ENCODE results near the gene ZNF84. TPM values are rescaled to one million over a fixed set of nuclear protein-coding genes. Genes with fewer than 3 reads are reported as not detected.

Gene ZNF84
- total and polyA plus RNA-seq, 10 of the 15 experiments (the other 5 are each of a cell fraction or from before 2014, with no cell fraction given): 10.4 to 35.3 (median 16.6) TPM

DNA sequence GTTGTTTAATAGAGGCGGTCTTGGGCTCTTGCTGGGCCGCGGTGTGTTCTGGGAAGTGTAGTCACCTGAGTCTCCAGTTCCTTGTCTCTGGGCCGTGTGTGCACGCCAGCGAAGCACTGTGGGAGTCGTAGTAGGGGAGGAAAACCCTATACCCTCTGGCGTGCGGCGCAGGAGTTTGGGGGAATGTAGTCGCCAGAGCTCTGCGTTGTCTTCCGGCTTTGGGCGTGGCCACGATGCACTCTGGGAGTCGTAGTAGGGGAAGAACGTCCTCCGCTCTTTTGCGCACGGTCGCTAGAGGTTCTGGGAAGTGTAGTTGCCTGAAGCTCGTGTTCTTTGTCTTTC is 42.7 kb downstream of the ZNF84 start:
- H4K20me1 ChIP-seq (ENCODE audit: control insufficient read depth, insufficient read depth): no peaks in the 10 kb centered on the region
- peak overlapping the region; percentile 83 for H2AFZ ChIP-seq (ENCODE audit: control insufficient read depth, low read depth, low read length)
- POLR2A ChIA-PET: no interaction called here
- FAIRE-seq (peak; percentile 99), ATAC-seq (peak; percentile 90), DNase-seq (ENCODE audit: low read depth, low spot score) (peak; percentile 96)
- H3K9ac ChIP-seq (ENCODE audit: control insufficient read depth, insufficient read depth, low read length): peak overlapping the region; percentile 88
- peaks cover 6% of the 10 kb centered on the region for H3K79me2 ChIP-seq (ENCODE audit: control insufficient read depth, insufficient read depth, low read length)
- H3K36me3 ChIP-seq (ENCODE audit: control insufficient read depth in 2 of 2, insufficient read depth in 2 of 2, low read length in 1 of 2): peaks cover 0 to 12% of the 10 kb centered on the region in 2 experiments; a peak in 2 of 4 replicates
- CTCF ChIA-PET: interaction anchor here (0.5 to 2.5 kb wide), 3 partner anchors 11 to 101 kb away, joined by 3 to 12 read pairs (median 3); partner anchors contain the start of gene ZNF268
- WGBS (ENCODE audit: insufficient coverage, insufficient replicate concordance, low lambda C conversion rate, missing lambda C conversion rate): 2% methylated on average over 22 of the region's 22 CpGs
- SMC1A ChIA-PET (ENCODE audit: uncharacterized antibody, unreplicated experiment): interaction anchor here (0.7 to 2.4 kb wide), 5 partner anchors 39 to 101 kb away, joined by 3 to 12 read pairs (median 3); partner anchors contain the start of genes ZNF26 and ZNF268
- H3K27me3 ChIP-seq (replicated peaks in 1 of 2; ENCODE audit: control insufficient read depth in 2 of 2, insufficient read depth in 2 of 2, low read length in 1 of 2): no peaks in the 10 kb centered on the region
- peaks cover 44% of the 10 kb centered on the region for H3K9me3 ChIP-seq (replicated peaks; ENCODE audit: control insufficient read depth, insufficient read depth, low read length)
- peak overlapping the region; percentile 81 for H3K4me3 ChIP-seq
- no peaks in the 10 kb centered on the region for H3K4me1 ChIP-seq (ENCODE audit: control insufficient read depth, insufficient read depth, low read length)
- H3K27ac ChIP-seq (ENCODE audit: control insufficient read depth, insufficient read depth): peak overlapping the region; percentile 93
- RAD21 ChIA-PET (ENCODE audit: unreplicated experiment): interaction anchor here (0.8 to 2.0 kb wide), 4 partner anchors 93 to 251 kb away, joined by 3 to 8 read pairs (median 4); partner anchors contain the start of genes GOLGA3, ZNF26, ZNF268 and ZNF605
- BruUV-seq (replicated peaks): TSS peak; percentile 93
- in situ Hi-C loops (cut with MboI): loop anchor here (5.0 kb wide), 1 partner anchor 93 kb away; the partner anchor contains the start of gene ZNF26
- intact Hi-C loops (cut with micrococcal nuclease; ENCODE audit: unreplicated experiment): loop anchor here (1.0 to 5.0 kb wide), 6 partner anchors 43 to 318 kb away; partner anchors contain the start of genes ANKLE2, ZNF10, ZNF26 and ZNF268
- peak overlapping the region; percentile 67 for H3K4me2 ChIP-seq (ENCODE audit: control insufficient read depth, insufficient read depth)
- TF ChIP-seq, protein P1, sequence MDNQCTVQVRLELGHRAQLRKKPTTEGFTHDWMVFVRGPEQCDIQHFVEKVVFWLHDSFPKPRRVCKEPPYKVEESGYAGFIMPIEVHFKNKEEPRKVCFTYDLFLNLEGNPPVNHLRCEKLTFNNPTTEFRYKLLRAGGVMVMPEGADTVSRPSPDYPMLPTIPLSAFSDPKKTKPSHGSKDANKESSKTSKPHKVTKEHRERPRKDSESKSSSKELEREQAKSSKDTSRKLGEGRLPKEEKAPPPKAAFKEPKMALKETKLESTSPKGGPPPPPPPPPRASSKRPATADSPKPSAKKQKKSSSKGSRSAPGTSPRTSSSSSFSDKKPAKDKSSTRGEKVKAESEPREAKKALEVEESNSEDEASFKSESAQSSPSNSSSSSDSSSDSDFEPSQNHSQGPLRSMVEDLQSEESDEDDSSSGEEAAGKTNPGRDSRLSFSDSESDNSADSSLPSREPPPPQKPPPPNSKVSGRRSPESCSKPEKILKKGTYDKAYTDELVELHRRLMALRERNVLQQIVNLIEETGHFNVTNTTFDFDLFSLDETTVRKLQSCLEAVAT (IDR thresholded peaks at IDR 0.05): no peak
- TF ChIP-seq SMAD1 (IDR thresholded peaks at IDR 0.05; ENCODE audit: low read depth, partially characterized antibody) (no peak), FOS (IDR thresholded peaks at IDR 0.05; ENCODE audit: borderline replicate concordance, extremely low read depth, insufficient read length) (no peak), GATAD2B (conservative IDR thresholded peaks at IDR 0.05; ENCODE audit: low read depth) (no peak), PAX5 (IDR thresholded peaks at IDR 0.05; ENCODE audit: borderline replicate concordance, low read depth, low read length) (peak; percentile 60; the same call in 1 of the 2 replicates), SIX5 (IDR thresholded peaks at IDR 0.05; ENCODE audit: low read depth, low read length, severe bottlenecking) (peak; percentile 92), BHLHE40 (IDR thresholded peaks at IDR 0.05; ENCODE audit: borderline replicate concordance in 1 of 2, low read depth in 2 of 2, low read length in 1 of 2) (peak; percentile 45 to 47; a peak in 2 of 4 replicates), HDAC2 (IDR thresholded peaks at IDR 0.05) (no peak), KLF5 (IDR thresholded peaks at IDR 0.05; ENCODE audit: partially characterized antibody) (no peak), ZNF207 (IDR thresholded peaks at IDR 0.05; ENCODE audit: borderline replicate concordance) (peak; percentile 28; the same call in 1 of the 2 replicates), ZSCAN29 (IDR thresholded peaks at IDR 0.05) (no peak), MXI1 (IDR thresholded peaks at IDR 0.05; ENCODE audit: low read depth, low read length) (peak; percentile 62; the same call in 1 of the 2 replicates), PML (IDR thresholded peaks at IDR 0.05; ENCODE audit: low read length) (peak; percentile 66; the same call in 1 of the 2 replicates), CHD2 (IDR thresholded peaks at IDR 0.05; ENCODE audit: borderline replicate concordance, low read depth, low read length) (peak; percentile 83; the same call in 1 of the 2 replicates), NBN (IDR thresholded peaks at IDR 0.05) (peak; percentile 79)
- TF ChIP-seq, protein P2, sequence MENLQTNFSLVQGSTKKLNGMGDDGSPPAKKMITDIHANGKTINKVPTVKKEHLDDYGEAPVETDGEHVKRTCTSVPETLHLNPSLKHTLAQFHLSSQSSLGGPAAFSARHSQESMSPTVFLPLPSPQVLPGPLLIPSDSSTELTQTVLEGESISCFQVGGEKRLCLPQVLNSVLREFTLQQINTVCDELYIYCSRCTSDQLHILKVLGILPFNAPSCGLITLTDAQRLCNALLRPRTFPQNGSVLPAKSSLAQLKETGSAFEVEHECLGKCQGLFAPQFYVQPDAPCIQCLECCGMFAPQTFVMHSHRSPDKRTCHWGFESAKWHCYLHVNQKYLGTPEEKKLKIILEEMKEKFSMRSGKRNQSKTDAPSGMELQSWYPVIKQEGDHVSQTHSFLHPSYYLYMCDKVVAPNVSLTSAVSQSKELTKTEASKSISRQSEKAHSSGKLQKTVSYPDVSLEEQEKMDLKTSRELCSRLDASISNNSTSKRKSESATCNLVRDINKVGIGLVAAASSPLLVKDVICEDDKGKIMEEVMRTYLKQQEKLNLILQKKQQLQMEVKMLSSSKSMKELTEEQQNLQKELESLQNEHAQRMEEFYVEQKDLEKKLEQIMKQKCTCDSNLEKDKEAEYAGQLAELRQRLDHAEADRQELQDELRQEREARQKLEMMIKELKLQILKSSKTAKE (IDR thresholded peaks at IDR 0.05; ENCODE audit: low read depth, poor library complexity, severe bottlenecking): no peak
- TF ChIP-seq, protein P3, sequence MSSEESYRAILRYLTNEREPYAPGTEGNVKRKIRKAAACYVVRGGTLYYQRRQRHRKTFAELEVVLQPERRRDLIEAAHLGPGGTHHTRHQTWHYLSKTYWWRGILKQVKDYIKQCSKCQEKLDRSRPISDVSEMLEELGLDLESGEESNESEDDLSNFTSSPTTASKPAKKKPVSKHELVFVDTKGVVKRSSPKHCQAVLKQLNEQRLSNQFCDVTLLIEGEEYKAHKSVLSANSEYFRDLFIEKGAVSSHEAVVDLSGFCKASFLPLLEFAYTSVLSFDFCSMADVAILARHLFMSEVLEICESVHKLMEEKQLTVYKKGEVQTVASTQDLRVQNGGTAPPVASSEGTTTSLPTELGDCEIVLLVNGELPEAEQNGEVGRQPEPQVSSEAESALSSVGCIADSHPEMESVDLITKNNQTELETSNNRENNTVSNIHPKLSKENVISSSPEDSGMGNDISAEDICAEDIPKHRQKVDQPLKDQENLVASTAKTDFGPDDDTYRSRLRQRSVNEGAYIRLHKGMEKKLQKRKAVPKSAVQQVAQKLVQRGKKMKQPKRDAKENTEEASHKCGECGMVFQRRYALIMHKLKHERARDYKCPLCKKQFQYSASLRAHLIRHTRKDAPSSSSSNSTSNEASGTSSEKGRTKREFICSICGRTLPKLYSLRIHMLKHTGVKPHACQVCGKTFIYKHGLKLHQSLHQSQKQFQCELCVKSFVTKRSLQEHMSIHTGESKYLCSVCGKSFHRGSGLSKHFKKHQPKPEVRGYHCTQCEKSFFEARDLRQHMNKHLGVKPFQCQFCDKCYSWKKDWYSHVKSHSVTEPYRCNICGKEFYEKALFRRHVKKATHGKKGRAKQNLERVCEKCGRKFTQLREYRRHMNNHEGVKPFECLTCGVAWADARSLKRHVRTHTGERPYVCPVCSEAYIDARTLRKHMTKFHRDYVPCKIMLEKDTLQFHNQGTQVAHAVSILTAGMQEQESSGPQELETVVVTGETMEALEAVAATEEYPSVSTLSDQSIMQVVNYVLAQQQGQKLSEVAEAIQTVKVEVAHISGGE (CRISPR knock-in tag; IDR thresholded peaks at IDR 0.05): peak; percentile 64
